GM21367 (cell line): ENCODE results near the gene MACIR.

Source experiments
- ATAC-seq: cut with Tn5 transposase; IDR thresholded peaks from one replicate; pipeline ENCODE4 v1.9.1; 2021; ENCODE audit not compliant: unreplicated experiment

MACIR gene

GRCh38 chr5:103289024-103289423 lies 30.5 kb downstream of the MACIR start:
- no peak for ATAC-seq

- no peak for ATAC-seq
Observed at GRCh38 chr5:103290846-103291245, 32.3 kb downstream of the MACIR start.

- ATAC-seq: no peak
Observed at GRCh38 chr5:103291606-103292005, 33.0 kb downstream of the MACIR start.

GRCh38 chr5:103293099-103293498 lies 34.5 kb downstream of the MACIR start:
- ATAC-seq: no peak

- ATAC-seq: no peak
Observed at GRCh38 chr5:103293719-103294118, 35.2 kb downstream of the MACIR start.

GRCh38 chr5:103294906-103295305 lies 36.3 kb downstream of the MACIR start:
- ATAC-seq: no peak

- no peak for ATAC-seq
Observed at GRCh38 chr5:103295424-103295823, 36.9 kb downstream of the MACIR start.

GRCh38 chr5:103295871-103296270 lies 37.3 kb downstream of the MACIR start:
- no peak for ATAC-seq

- no peak for ATAC-seq
Observed at GRCh38 chr5:103298117-103298516, 39.6 kb downstream of the MACIR start.

GRCh38 chr5:103298607-103299188 lies 40.1 kb downstream of the MACIR start:
- ATAC-seq: no peak

GRCh38 chr5:103305809-103306208 lies 47.2 kb downstream of the MACIR start:
- ATAC-seq: no peak

- no peak for ATAC-seq
Observed at GRCh38 chr5:103307470-103307869, 48.9 kb downstream of the MACIR start.

GRCh38 chr5:103308774-103309173 lies 50.2 kb downstream of the MACIR start:
- no peak for ATAC-seq

- no peak for ATAC-seq
Observed at GRCh38 chr5:103313056-103313455, 54.5 kb downstream of the MACIR start.

GRCh38 chr5:103315455-103315854 lies 56.9 kb downstream of the MACIR start:
- no peak for ATAC-seq

- no peak for ATAC-seq
Observed at GRCh38 chr5:103327451-103327850, 68.9 kb downstream of the MACIR start.

- no peak for ATAC-seq
Observed at GRCh38 chr5:103327893-103328292, 69.3 kb downstream of the MACIR start.
